HepG2 (cell line): ENCODE results near the gene ALDH7A1. TPM values are rescaled to one million over a fixed set of nuclear protein-coding genes. Genes with fewer than 3 reads are reported as not detected.

Experiments
- ATAC-seq: fragments of 200-7000 bp; cut with Tn5 transposase; 3 replicates; pipeline ENCODE4 v1.9.1; 2020; ENCODE audit warnings: mild to moderate bottlenecking, moderate library complexity
- BruUV-seq: library from RNA; stranded (reverse); fragments of 400-500 nt; replicated peaks from 2 replicates; lab custom pipeline; 2021; lab: Mats Ljungman, UMichigan
- CTCF ChIA-PET: fragments of 300-600 bp; formaldehyde crosslinking; extraction: SDS; loops from one replicate; lab custom pipeline; 2021; ENCODE audit warnings: low total read pairs, inconsistent platforms, low intra/inter-chr PET ratio; lab: Yijun Ruan, JAX
- POLR2A ChIA-PET: fragments of 350-600 bp; sonication (Branson Sonifier 250); formaldehyde crosslinking; loops from one replicate; lab custom pipeline; 2020; ENCODE audit warnings: antibody characterized with exemption, inconsistent platforms; lab: Yijun Ruan, JAX
- DNase-seq: peaks from one replicate; pipeline ENCODE4 v3.0.0-alpha.2; 2015; ENCODE audit warnings: low spot score
- FAIRE-seq: peaks from 3 replicates; lab custom pipeline; 2011; peaks lifted over from hg19 to GRCh38; lab: Jason Lieb, UNC
- H2AFZ ChIP-seq: one replicate; pipeline ENCODE4 v1.6.1; 2011; ENCODE audit warnings: low read length, inconsistent platforms
- H3K27ac ChIP-seq: fragments of 300-600 bp; 3 replicates; pipeline ENCODE4 v1.8.0; 2011; ENCODE audit warnings: mixed run types, mild to moderate bottlenecking, mixed read lengths, low read length, inconsistent platforms; ENCODE audit not compliant: insufficient read depth; ENCODE audit errors: extremely low read length
- H3K27me3 ChIP-seq, 2 experiments: fragments of 200-600 bp in 1 of 2; 2 replicates in 1 of 2; 3 replicates in 1 of 2; pipeline versions ENCODE4 v1.6.0 to v1.8.0; 2011; ENCODE audit warnings: low read length in 2 of 2, mild to moderate bottlenecking in 2 of 2, moderate library complexity in 2 of 2, inconsistent platforms in 1 of 2; ENCODE audit not compliant: insufficient read depth in 2 of 2, control insufficient read depth in 1 of 2
- H3K36me3 ChIP-seq, 2 experiments: fragments of 200-600 bp in 1 of 2; replicated peaks in 1 of 2; 2 replicates in 1 of 2; 3 replicates in 1 of 2; pipeline versions ENCODE4 v1.5.1 to v1.8.0; 2011; ENCODE audit warnings: low read length in 2 of 2, inconsistent platforms in 1 of 2; ENCODE audit not compliant: insufficient read depth in 2 of 2, control insufficient read depth in 1 of 2
- H3K4me1 ChIP-seq: 2 replicates; pipeline ENCODE4 v1.5.1; 2012; ENCODE audit warnings: low read length, inconsistent platforms; ENCODE audit not compliant: insufficient read depth
- H3K4me2 ChIP-seq: 2 replicates; pipeline ENCODE4 v1.6.0; 2011; ENCODE audit warnings: low read depth, low read length, inconsistent platforms
- H3K4me3 ChIP-seq, 3 experiments: fragments of 200-600 bp in 1 of 3; sonication (generic), shearing (Covaris generic) in 1 of 3; replicated peaks in 1 of 3; 2 replicates each; pipeline ENCODE4 v1.5.1; 2011 to 2016; ENCODE audit warnings: low read length in 3 of 3, inconsistent platforms in 2 of 3, low read depth in 2 of 3, mild to moderate bottlenecking in 2 of 3, control low read depth in 1 of 3, mixed read lengths in 1 of 3; ENCODE audit not compliant: insufficient read depth in 1 of 3
- H3K79me2 ChIP-seq: one replicate; pipeline ENCODE4 v1.6.1; 2011; ENCODE audit warnings: low read length, inconsistent platforms; ENCODE audit not compliant: insufficient read depth
- H3K9ac ChIP-seq: 2 replicates; pipeline ENCODE4 v1.6.0; 2011; ENCODE audit warnings: mild to moderate bottlenecking, low read depth, low read length, inconsistent platforms; ENCODE audit not compliant: insufficient read depth
- H3K9me3 ChIP-seq: 2 replicates; pipeline ENCODE4 v1.5.1; 2012; ENCODE audit warnings: mild to moderate bottlenecking, low read length
- H4K20me1 ChIP-seq: 2 replicates; pipeline ENCODE4 v1.6.0; 2011; ENCODE audit warnings: inconsistent platforms, mild to moderate bottlenecking, low read length, moderate library complexity; ENCODE audit not compliant: insufficient read depth
- FOXO1 ChIP-seq: sonication (generic); formaldehyde crosslinking; IDR thresholded peaks from 2 replicates; pipeline ENCODE4 v1.4.0; 2020; ENCODE audit warnings: missing genetic modification reagents
- HDAC2 ChIP-seq: sonication (generic); formaldehyde crosslinking; IDR thresholded peaks from 2 replicates; pipeline ENCODE4 v1.4.0; 2020; ENCODE audit warnings: missing genetic modification reagents
- MAFK ChIP-seq, 2 experiments: IDR thresholded peaks in 1 of 2; conservative IDR thresholded peaks in 1 of 2; 2 replicates each; pipeline ENCODE4 v1.6.1; 2011; ENCODE audit warnings: improper control_type of control experiment in 2 of 2, low read length in 2 of 2
- TAF15 ChIP-seq: fragments of 200-400 bp; formaldehyde crosslinking; IDR thresholded peaks from one replicate; pipeline ENCODE4 v1.6.1; 2018; ENCODE audit warnings: mild to moderate bottlenecking, low read depth, low read length; ENCODE audit not compliant: poor library complexity, severe bottlenecking
- TBX2 ChIP-seq: sonication (generic); formaldehyde crosslinking; IDR thresholded peaks from 2 replicates; pipeline ENCODE4 v1.5.0; 2020; ENCODE audit warnings: missing genetic modification reagents, mild to moderate bottlenecking, borderline replicate concordance
- TEF ChIP-seq: sonication (generic); formaldehyde crosslinking; IDR thresholded peaks from 2 replicates; pipeline ENCODE4 v1.5.0; 2020; ENCODE audit warnings: missing genetic modification reagents
- TGIF2 ChIP-seq: IDR thresholded peaks from 2 replicates; pipeline ENCODE4 v1.6.1; 2016; ENCODE audit warnings: control low read depth, missing compliant biosample characterization
- TRAFD1 ChIP-seq: sonication (generic); formaldehyde crosslinking; IDR thresholded peaks from 2 replicates; pipeline ENCODE4 v1.5.1; 2020; ENCODE audit warnings: missing genetic modification reagents, mild to moderate bottlenecking, borderline replicate concordance
- YY1 ChIP-seq: IDR thresholded peaks from 2 replicates; pipeline ENCODE4 v1.6.1; 2011; ENCODE audit warnings: low read length, low read depth, moderate library complexity, mild to moderate bottlenecking; ENCODE audit not compliant: insufficient read depth, insufficient replicate concordance
- ZBTB7B ChIP-seq: sonication (generic); formaldehyde crosslinking; IDR thresholded peaks from 2 replicates; pipeline ENCODE4 v1.4.0; 2020; ENCODE audit warnings: missing genetic modification reagents
- ZNF501 ChIP-seq: sonication (generic); formaldehyde crosslinking; IDR thresholded peaks from 2 replicates; pipeline ENCODE4 v1.5.1; 2020; ENCODE audit warnings: mild to moderate bottlenecking, moderate library complexity, missing genetic modification reagents
- ZNF574 ChIP-seq: sonication (generic); formaldehyde crosslinking; IDR thresholded peaks from 2 replicates; pipeline ENCODE4 v1.4.0; 2020; ENCODE audit warnings: missing genetic modification reagents
- ZNF629 ChIP-seq: sonication (generic); formaldehyde crosslinking; conservative IDR thresholded peaks from 2 replicates; pipeline ENCODE4 v1.5.0; 2020; ENCODE audit warnings: missing genetic modification reagents
- ZNF740 ChIP-seq: sonication (generic); formaldehyde crosslinking; IDR thresholded peaks from 2 replicates; pipeline ENCODE4 v1.4.0; 2020; ENCODE audit warnings: missing genetic modification reagents
- WGBS: methylation state at CpG from one replicate; pipeline ENCODE4 v1.1.6; 2017; ENCODE audit warnings: low lambda C conversion rate; 5-methylcytosine and 5-hydroxymethylcytosine counted together
- in situ Hi-C: cut with HindIII; loops from 2 replicates; pipeline ENCODE4 v1.10.0; 2017; ENCODE audit warnings: low pct_unique_long_range_greater_than_20kb; ENCODE audit not compliant: extremely low pct_ligation_motif_present
- intact Hi-C: fragments of 100-400 bp; cut with micrococcal nuclease; formaldehyde crosslinking; loops from one replicate; pipeline ENCODE4 v1.10.0; 2022; ENCODE audit not compliant: unreplicated experiment
- polyA plus RNA-seq, 8 experiments: library from polyadenylated mRNA; depleted of rRNA in 3 of 8; stranded (reverse) in 7 of 8; unstranded in 1 of 8; fragments of >200 nt; fragmentation: Illumina TruSeq in 4 of 8; extraction: Trizol in 4 of 8; gene quantifications; 2 replicates each; pipeline versions ENCODE4 v1.2.1 to v1.2.3, GENCODE V29; 2011 to 2016; ENCODE audit warnings: low read depth in 4 of 8, missing spikeins in 1 of 8, mixed read lengths in 1 of 8; ENCODE audit not compliant: insufficient read depth in 1 of 8
- total RNA-seq, 5 experiments: library from RNA; depleted of rRNA; stranded (reverse); fragments of >200 nt; fragmentation: Illumina TruSeq; extraction: Trizol; gene quantifications; 2 replicates each; pipeline ENCODE4 v1.2.3, GENCODE V29; 2016; ENCODE audit warnings: low read depth in 1 of 5

Gene ALDH7A1
- total and polyA plus RNA-seq, 2 of the 13 experiments (the other 11 are each of a cell fraction or from before 2014, with no cell fraction given) = 69.0 to 100 TPM

- Histone ChIP-seq H3K27me3 (no peaks in the 10 kb centered on the region), H3K79me2 (no peaks in the 10 kb centered on the region), H3K4me1 (no peaks in the 10 kb centered on the region), H3K9ac (no peak overlapping the region), H3K4me2 (no peak overlapping the region), H2AFZ (no peak overlapping the region), H3K9me3 (no peaks in the 10 kb centered on the region), H4K20me1 (no peaks in the 10 kb centered on the region), H3K27ac (no peak overlapping the region), H3K36me3 (peaks cover 8 to 52% of the 10 kb centered on the region in 2 experiments), H3K4me3 (no peak overlapping the region)
- in situ Hi-C loops (no loop called here), intact Hi-C loops (no loop called here)
- FAIRE-seq (no peak), DNase-seq (no peak), ATAC-seq (no peak)
- ChIA-PET POLR2A (no interaction called here), CTCF (no interaction called here)
- BruUV-seq = no TSS peak
- TF ChIP-seq TEF = no peak
- no peak for TF ChIP-seq HDAC2 (CRISPR knock-in tag)
- 93% methylated on average over 5 of the region's 5 CpGs for WGBS
These were observed 17.6 kb downstream of the ALDH7A1 start for GRCh38 chr5:126577415-126577814.

- no peak overlapping the region for H3K27ac ChIP-seq
- no peaks in the 10 kb centered on the region for H3K9me3 ChIP-seq
- ChIA-PET POLR2A (no interaction called here), CTCF (no interaction called here)
- no TSS peak for BruUV-seq
- no peaks in the 10 kb centered on the region for H4K20me1 ChIP-seq
- no peak overlapping the region for H3K9ac ChIP-seq
- H3K36me3 ChIP-seq = peaks cover 9 to 55% of the 10 kb centered on the region in 2 experiments
- FAIRE-seq = no peak
- H2AFZ ChIP-seq = no peak overlapping the region
- ATAC-seq = no peak
- H3K79me2 ChIP-seq = no peaks in the 10 kb centered on the region
- no peak overlapping the region for H3K4me3 ChIP-seq
- H3K4me2 ChIP-seq = no peak overlapping the region
- H3K4me1 ChIP-seq = no peaks in the 10 kb centered on the region
- in situ Hi-C loops = no loop called here
- H3K27me3 ChIP-seq = no peaks in the 10 kb centered on the region
- no peak for DNase-seq
- intact Hi-C loops = no loop called here
- 91% methylated on average over 5 of the region's 5 CpGs for WGBS
- no peak for TF ChIP-seq TRAFD1
- no peak for TF ChIP-seq TAF15
- no peak for TF ChIP-seq FOXO1 (CRISPR knock-in tag)
- TF ChIP-seq ZNF629 = no peak
- no peak for TF ChIP-seq YY1
- TF ChIP-seq TBX2 (CRISPR knock-in tag) = no peak
- no peak for TF ChIP-seq ZNF574
- TF ChIP-seq ZBTB7B (CRISPR knock-in tag) = no peak
- no peak for TF ChIP-seq TGIF2 (CRISPR knock-in tag)
- TF ChIP-seq MAFK (conservative IDR thresholded peaks at IDR 0.05 in 1 of 2, IDR thresholded peaks at IDR 0.05 in 1 of 2; ENCODE audit: low read length in 2 of 2) = no peak
- TF ChIP-seq ZNF740 (CRISPR knock-in tag) = no peak
- TF ChIP-seq ZNF501 = no peak
These were observed 18.0 kb downstream of the ALDH7A1 start for GRCh38 chr5:126576974-126577373.
